ENCODE measurements around the gene TRPT1. TPM values are rescaled to one million over a fixed set of nuclear protein-coding genes. Genes with fewer than 3 reads are reported as not detected.

Gene TRPT1
- total and polyA plus RNA-seq, 9 of the 15 experiments (the other 6 are each of a cell fraction or from before 2014, with no cell fraction given) = 4.6 to 41.7 (median 23.1) TPM

DNA sequence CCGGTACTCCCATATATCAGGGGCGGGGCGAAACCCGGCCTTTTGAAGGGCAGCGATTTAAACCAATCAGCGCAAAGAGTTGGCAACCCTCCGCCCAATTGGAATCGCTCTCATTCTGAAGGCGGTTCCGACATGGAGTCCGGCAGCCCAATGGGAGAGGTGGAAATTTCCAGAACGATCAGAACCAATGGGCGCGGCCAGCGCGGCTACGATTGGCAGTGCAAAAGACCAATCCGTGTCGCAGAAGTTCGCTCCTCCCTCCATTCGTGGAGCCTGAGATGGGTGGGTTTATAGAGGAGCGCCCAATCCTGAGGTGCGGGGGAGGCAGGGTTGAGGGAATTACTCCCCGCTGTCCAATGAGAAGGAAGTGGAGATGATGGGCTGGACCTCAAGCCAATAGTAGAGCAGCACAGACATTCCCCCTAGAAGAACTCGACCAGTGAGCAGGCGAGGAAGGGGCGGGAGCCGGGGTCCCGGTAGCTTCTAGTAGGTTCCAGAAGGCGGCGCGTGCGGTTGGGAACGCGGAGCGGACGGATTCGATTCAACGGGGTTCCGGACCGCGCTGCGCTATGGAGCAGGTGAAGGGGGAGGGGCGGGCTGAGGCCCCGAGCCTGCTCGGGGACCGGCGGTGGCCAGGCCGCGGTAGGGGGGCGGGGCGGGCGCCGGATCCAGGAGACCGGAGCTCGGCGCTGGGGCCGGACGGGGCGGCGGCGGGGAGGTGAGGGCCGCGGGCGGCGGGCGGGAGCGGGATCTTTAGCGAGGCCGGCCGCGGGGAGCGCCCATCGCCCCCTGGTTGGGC, 40.1 kb downstream of the TRPT1 start, which contains the start of gene STIP1 (continued):
- TF ChIP-seq, protein P1, sequence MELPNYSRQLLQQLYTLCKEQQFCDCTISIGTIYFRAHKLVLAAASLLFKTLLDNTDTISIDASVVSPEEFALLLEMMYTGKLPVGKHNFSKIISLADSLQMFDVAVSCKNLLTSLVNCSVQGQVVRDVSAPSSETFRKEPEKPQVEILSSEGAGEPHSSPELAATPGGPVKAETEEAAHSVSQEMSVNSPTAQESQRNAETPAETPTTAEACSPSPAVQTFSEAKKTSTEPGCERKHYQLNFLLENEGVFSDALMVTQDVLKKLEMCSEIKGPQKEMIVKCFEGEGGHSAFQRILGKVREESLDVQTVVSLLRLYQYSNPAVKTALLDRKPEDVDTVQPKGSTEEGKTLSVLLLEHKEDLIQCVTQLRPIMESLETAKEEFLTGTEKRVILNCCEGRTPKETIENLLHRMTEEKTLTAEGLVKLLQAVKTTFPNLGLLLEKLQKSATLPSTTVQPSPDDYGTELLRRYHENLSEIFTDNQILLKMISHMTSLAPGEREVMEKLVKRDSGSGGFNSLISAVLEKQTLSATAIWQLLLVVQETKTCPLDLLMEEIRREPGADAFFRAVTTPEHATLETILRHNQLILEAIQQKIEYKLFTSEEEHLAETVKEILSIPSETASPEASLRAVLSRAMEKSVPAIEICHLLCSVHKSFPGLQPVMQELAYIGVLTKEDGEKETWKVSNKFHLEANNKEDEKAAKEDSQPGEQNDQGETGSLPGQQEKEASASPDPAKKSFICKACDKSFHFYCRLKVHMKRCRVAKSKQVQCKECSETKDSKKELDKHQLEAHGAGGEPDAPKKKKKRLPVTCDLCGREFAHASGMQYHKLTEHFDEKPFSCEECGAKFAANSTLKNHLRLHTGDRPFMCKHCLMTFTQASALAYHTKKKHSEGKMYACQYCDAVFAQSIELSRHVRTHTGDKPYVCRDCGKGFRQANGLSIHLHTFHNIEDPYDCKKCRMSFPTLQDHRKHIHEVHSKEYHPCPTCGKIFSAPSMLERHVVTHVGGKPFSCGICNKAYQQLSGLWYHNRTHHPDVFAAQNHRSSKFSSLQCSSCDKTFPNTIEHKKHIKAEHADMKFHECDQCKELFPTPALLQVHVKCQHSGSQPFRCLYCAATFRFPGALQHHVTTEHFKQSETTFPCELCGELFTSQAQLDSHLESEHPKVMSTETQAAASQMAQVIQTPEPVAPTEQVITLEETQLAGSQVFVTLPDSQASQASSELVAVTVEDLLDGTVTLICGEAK (IDR thresholded peaks at IDR 0.05) = peak; percentile 70
- TF ChIP-seq, protein P1 (CRISPR knock-in tag; IDR thresholded peaks at IDR 0.05) = no peak
- TF ChIP-seq, protein P2, sequence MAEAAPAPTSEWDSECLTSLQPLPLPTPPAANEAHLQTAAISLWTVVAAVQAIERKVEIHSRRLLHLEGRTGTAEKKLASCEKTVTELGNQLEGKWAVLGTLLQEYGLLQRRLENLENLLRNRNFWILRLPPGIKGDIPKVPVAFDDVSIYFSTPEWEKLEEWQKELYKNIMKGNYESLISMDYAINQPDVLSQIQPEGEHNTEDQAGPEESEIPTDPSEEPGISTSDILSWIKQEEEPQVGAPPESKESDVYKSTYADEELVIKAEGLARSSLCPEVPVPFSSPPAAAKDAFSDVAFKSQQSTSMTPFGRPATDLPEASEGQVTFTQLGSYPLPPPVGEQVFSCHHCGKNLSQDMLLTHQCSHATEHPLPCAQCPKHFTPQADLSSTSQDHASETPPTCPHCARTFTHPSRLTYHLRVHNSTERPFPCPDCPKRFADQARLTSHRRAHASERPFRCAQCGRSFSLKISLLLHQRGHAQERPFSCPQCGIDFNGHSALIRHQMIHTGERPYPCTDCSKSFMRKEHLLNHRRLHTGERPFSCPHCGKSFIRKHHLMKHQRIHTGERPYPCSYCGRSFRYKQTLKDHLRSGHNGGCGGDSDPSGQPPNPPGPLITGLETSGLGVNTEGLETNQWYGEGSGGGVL (CRISPR knock-in tag; IDR thresholded peaks at IDR 0.05) = no peak
- TF ChIP-seq, protein P3, sequence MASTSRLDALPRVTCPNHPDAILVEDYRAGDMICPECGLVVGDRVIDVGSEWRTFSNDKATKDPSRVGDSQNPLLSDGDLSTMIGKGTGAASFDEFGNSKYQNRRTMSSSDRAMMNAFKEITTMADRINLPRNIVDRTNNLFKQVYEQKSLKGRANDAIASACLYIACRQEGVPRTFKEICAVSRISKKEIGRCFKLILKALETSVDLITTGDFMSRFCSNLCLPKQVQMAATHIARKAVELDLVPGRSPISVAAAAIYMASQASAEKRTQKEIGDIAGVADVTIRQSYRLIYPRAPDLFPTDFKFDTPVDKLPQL (IDR thresholded peaks at IDR 0.05; ENCODE audit: extremely low read depth, insufficient read length) = no peak
